Body of pancreas (tissue), 4 donors: Measurements from ENCODE around the gene WDR81.

Experiments
- POLR2A ChIP-seq, 3 donors: fragments of 450-650 bp; IDR thresholded peaks; one replicate each; pipeline ENCODE4 v1.6.1; 2016; ENCODE audit warnings: antibody characterized with exemption in 3 of 3, mild to moderate bottlenecking in 2 of 3
- TF ChIP-seq, protein P1 (sequence below), 7 experiments: fragments of 450-650 bp in 4 of 7; fragments of 200-600 bp in 3 of 7; sonication (generic) in 3 of 7; IDR thresholded peaks; one replicate each; pipeline ENCODE4 v1.5.1; 2016 to 2019; ENCODE audit warnings: antibody characterized with exemption in 7 of 7

DNA sequence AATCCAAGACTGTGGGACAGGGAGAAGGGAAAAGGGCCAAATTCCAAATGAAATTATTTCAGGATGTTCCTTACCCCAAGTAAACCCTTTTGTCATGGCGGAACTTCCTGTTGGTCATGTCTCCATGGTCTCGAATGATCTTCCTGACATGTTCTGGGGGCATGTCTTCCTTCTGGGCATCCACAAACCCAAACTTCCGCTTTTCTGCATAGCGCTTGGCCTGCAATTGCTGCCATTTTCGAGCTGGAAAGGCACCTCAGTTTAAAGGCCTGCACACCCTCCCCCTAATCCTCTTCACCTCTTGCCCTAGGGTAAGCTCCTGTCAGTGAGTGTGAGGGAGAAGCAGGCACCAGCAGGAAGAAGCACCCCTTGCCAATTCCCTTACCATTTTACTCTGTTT lies 41.0 kb upstream of the WDR81 start:
- TF ChIP-seq, protein P1, sequence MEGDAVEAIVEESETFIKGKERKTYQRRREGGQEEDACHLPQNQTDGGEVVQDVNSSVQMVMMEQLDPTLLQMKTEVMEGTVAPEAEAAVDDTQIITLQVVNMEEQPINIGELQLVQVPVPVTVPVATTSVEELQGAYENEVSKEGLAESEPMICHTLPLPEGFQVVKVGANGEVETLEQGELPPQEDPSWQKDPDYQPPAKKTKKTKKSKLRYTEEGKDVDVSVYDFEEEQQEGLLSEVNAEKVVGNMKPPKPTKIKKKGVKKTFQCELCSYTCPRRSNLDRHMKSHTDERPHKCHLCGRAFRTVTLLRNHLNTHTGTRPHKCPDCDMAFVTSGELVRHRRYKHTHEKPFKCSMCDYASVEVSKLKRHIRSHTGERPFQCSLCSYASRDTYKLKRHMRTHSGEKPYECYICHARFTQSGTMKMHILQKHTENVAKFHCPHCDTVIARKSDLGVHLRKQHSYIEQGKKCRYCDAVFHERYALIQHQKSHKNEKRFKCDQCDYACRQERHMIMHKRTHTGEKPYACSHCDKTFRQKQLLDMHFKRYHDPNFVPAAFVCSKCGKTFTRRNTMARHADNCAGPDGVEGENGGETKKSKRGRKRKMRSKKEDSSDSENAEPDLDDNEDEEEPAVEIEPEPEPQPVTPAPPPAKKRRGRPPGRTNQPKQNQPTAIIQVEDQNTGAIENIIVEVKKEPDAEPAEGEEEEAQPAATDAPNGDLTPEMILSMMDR (IDR thresholded peaks at IDR 0.05): no peak
- no peak for TF ChIP-seq POLR2A (IDR thresholded peaks at IDR 0.05)
